Measurements from ENCODE around the gene DGKD. TPM values are rescaled to one million over a fixed set of nuclear protein-coding genes. Genes with fewer than 3 reads are reported as not detected.

Gene DGKD, protein sequence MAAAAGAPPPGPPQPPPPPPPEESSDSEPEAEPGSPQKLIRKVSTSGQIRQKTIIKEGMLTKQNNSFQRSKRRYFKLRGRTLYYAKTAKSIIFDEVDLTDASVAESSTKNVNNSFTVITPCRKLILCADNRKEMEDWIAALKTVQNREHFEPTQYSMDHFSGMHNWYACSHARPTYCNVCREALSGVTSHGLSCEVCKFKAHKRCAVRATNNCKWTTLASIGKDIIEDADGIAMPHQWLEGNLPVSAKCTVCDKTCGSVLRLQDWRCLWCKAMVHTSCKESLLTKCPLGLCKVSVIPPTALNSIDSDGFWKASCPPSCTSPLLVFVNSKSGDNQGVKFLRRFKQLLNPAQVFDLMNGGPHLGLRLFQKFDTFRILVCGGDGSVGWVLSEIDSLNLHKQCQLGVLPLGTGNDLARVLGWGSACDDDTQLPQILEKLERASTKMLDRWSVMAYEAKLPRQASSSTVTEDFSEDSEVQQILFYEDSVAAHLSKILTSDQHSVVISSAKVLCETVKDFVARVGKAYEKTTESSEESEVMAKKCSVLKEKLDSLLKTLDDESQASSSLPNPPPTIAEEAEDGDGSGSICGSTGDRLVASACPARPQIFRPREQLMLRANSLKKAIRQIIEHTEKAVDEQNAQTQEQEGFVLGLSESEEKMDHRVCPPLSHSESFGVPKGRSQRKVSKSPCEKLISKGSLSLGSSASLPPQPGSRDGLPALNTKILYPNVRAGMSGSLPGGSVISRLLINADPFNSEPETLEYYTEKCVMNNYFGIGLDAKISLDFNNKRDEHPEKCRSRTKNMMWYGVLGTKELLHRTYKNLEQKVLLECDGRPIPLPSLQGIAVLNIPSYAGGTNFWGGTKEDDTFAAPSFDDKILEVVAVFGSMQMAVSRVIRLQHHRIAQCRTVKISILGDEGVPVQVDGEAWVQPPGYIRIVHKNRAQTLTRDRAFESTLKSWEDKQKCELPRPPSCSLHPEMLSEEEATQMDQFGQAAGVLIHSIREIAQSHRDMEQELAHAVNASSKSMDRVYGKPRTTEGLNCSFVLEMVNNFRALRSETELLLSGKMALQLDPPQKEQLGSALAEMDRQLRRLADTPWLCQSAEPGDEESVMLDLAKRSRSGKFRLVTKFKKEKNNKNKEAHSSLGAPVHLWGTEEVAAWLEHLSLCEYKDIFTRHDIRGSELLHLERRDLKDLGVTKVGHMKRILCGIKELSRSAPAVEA
- 8.5 and 14.1 TPM in 2 replicates for total RNA-seq

DNA sequence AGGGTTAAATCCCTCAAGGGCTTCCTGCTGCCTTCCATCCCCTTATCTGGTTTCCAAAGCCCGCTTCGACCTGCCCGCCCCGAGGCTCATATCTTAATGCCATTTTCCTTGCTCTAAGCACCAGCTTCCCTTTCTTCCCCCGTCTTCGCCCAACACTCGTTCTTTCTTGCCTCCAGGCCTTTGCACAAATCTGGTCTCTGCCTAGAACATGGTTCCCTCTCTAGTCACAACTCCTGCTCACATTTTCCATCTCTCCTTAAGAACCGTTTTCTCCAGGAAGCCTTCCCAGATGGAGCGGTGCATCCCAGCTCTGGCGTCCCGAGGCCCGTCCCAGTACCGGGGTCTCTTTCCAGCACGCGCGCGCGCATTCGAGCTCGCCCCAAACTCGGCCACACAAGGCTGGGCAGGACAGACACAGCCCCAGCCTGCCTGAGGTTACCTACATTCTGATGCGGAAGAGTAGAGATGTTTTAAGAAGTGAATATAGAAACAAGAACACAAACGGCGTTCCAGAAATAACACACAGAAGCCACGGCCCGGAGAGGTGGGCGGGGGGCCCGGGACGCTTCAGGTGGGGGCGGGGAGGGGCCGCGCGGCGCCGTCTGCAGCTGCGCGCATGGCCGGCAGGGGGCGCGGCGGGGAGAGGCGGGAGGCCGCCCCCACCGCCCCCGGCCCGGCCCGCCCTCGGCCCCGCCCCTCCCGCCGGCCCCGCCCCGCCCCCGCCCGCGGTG, at the start of gene DGKD:
Gene DGKD, plus strand, starts transcription at position 726 of the 731 bp plus-strand sequence. CDS start 25 bp downstream, outside the sequence.

GRCh38 chr2:233307565-233307964, 46.7 kb upstream of the DGKD start, which contains the start of gene SAG:
SAG (plus strand) TSS chr2:233307816; CDS start chr2:233309190, 1,374 bp downstream.

Other genes starting within 250 kb of the DGKD start
- gene ATG16L1, start 102.8 kb upstream of the DGKD start, total RNA-seq = 30.7 and 37.1 TPM in 2 replicates
- gene SAG, start 46.7 kb upstream of the DGKD start, total RNA-seq = not detected in 2 replicates
- gene USP40, start 212.3 kb downstream of the DGKD start, total RNA-seq = 16.6 and 24.1 TPM in 2 replicates

Measured in endothelial cell of coronary artery (primary cell).